Naive thymus-derived CD4-positive, alpha-beta T cell (primary cell): ENCODE results near the gene CORO1C. TPM values are rescaled to one million over a fixed set of nuclear protein-coding genes. Genes with fewer than 3 reads are reported as not detected.

Experiments
- ATAC-seq: fragments of 150-1000 bp; cut with Tn5 transposase; 2 replicates; pipeline ENCODE4 v1.10.0; 2021; ENCODE audit warnings: mild to moderate bottlenecking, moderate library complexity
- CTCF ChIA-PET: fragments of 350-600 bp; sonication (Branson Sonifier 250); formaldehyde crosslinking; loops from one replicate; lab custom pipeline; 2021; ENCODE audit warnings: antibody characterized with exemption; lab: Charles Lee
- POLR2A ChIA-PET: fragments of 350-600 bp; sonication (Branson Sonifier 250); formaldehyde crosslinking; loops from one replicate; lab custom pipeline; 2021; ENCODE audit warnings: antibody characterized with exemption, inconsistent platforms; lab: Charles Lee
- DNase-seq, 9 donors: peaks; one replicate each; pipeline versions ENCODE4 v3.0.0 to v3.0.0-alpha.2; 2020 to 2022; ENCODE audit warnings: mixed read lengths in 1 of 9
- H3K27ac ChIP-seq: one replicate; pipeline ENCODE4 v1.7.0; 2013; ENCODE audit warnings: mild to moderate bottlenecking, low read depth, low read length, moderate library complexity
- H3K27me3 ChIP-seq, 2 donors: one replicate each; pipeline ENCODE4 v1.7.0; 2013; ENCODE audit warnings: low read length in 2 of 2, mild to moderate bottlenecking in 2 of 2, moderate library complexity in 2 of 2; ENCODE audit not compliant: control insufficient read depth in 2 of 2, insufficient read depth in 2 of 2
- H3K36me3 ChIP-seq, 3 experiments: 1 replicate in 2 of 3; 2 replicates in 1 of 3; pipeline ENCODE4 v1.7.0; 2013; ENCODE audit warnings: low read length in 3 of 3, mild to moderate bottlenecking in 3 of 3, moderate library complexity in 1 of 3; ENCODE audit not compliant: insufficient read depth in 3 of 3, control insufficient read depth in 2 of 3
- H3K4me1 ChIP-seq, 2 donors: one replicate each; pipeline ENCODE4 v1.7.0; 2013; ENCODE audit warnings: low read length in 2 of 2, mild to moderate bottlenecking in 2 of 2, moderate library complexity in 1 of 2; ENCODE audit not compliant: control insufficient read depth in 2 of 2, insufficient read depth in 2 of 2
- H3K4me3 ChIP-seq: 2 replicates; pipeline ENCODE4 v1.7.0; 2013; ENCODE audit warnings: mild to moderate bottlenecking, low read length
- H3K9me3 ChIP-seq, 3 experiments: 1 replicate in 2 of 3; 2 replicates in 1 of 3; pipeline ENCODE4 v1.7.0; 2013; ENCODE audit warnings: low read length in 3 of 3; ENCODE audit not compliant: control insufficient read depth in 2 of 3
- H3K27ac Mint-ChIP-seq, 9 donors: one replicate each; pipeline ENCODE4 v1.8.0; 2020 to 2022; ENCODE audit warnings: mixed read lengths in 9 of 9, mild to moderate bottlenecking in 8 of 9, moderate library complexity in 5 of 9, inconsistent platforms in 2 of 9
- H3K27me3 Mint-ChIP-seq, 5 donors: one replicate each; pipeline ENCODE4 v1.8.0; 2021 to 2022; ENCODE audit warnings: mixed read lengths in 5 of 5, mild to moderate bottlenecking in 1 of 5
- H3K36me3 Mint-ChIP-seq, 5 donors: one replicate each; pipeline ENCODE4 v1.8.0; 2020 to 2022; ENCODE audit warnings: mixed read lengths in 5 of 5, mild to moderate bottlenecking in 3 of 5, inconsistent platforms in 1 of 5
- H3K4me1 Mint-ChIP-seq, 7 donors: one replicate each; pipeline ENCODE4 v1.8.0; 2020 to 2022; ENCODE audit warnings: mixed read lengths in 7 of 7, mild to moderate bottlenecking in 3 of 7, inconsistent platforms in 1 of 7
- H3K4me3 Mint-ChIP-seq, 10 donors: one replicate each; pipeline ENCODE4 v1.8.0; 2020 to 2022; ENCODE audit warnings: mild to moderate bottlenecking in 10 of 10, mixed read lengths in 10 of 10, moderate library complexity in 6 of 10, inconsistent platforms in 2 of 10
- H3K9me3 Mint-ChIP-seq, 11 donors: one replicate each; pipeline ENCODE4 v1.8.0; 2020 to 2022; ENCODE audit warnings: mixed read lengths in 11 of 11, mild to moderate bottlenecking in 4 of 11, inconsistent platforms in 1 of 11, moderate library complexity in 1 of 11
- intact Hi-C, 2 donors: fragments of 100-400 bp; cut with micrococcal nuclease; formaldehyde crosslinking; loops; one replicate each; pipeline ENCODE4 v1.15.1; 2023
- polyA plus RNA-seq, 2 donors: library from polyadenylated mRNA; unstranded; fragments of 300-500 nt; fragmentation: Illumina TruSeq; gene quantifications; one replicate each; pipeline ENCODE4 v1.2.3, GENCODE V29; 2021
- total RNA-seq, 6 experiments: library from RNA in 5 of 6; stranded (reverse) in 5 of 6; gene quantifications; 1 replicate in 5 of 6; 2 replicates in 1 of 6; pipeline ENCODE4 v1.2.3 and lab custom pipeline; 2021 to 2026

CORO1C gene
- total and polyA plus RNA-seq, 7 experiments from 2014 or later: 2.5 to 71.8 (median 8.9) TPM

DNA sequence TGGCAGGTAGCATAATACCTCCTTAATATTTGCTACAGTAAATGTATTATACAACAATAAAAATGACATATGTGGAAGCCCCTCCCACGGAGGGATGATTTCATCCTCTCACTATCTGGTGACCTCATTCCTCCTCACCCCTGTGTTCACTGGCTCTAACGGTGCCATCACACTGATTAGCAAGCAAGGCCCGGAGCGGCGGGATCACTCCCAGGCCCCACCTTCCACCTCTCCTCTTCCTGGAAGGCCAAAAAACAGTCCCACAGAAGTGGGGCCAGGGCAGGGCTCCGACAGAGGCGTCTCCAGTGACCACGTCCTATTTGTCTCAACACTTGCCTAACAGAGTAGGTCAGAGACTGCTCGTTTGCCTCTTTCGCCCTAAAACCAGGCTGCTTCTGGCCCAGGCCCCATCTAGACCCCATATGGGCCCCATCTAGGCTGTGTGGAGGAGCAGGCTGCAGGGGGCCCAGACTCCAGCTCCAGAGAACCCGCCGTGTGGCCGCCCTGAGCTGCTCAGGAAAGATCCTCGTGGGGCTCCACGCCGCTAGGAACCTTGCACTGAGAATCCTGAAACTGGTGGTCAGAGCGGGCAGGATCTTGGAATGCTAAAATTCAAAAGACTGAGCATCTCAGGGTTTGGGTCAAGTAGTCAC, 101.4 kb downstream of the CORO1C start:
- DNase-seq: peak in 7 of 9 donors; percentile 34 to 87 (median 56)
- Histone ChIP-seq H3K4me1 (peaks cover 55 to 75% of the 10 kb centered on the region in 2 donors), H3K9me3 (no peaks in the 10 kb centered on the region), H3K4me3 (peak overlapping the region; percentile 50), H3K27me3 (no peaks in the 10 kb centered on the region), H3K36me3 (peaks cover 0 to 36% (median 9%) of the 10 kb centered on the region in 3 experiments), H3K27ac (peak overlapping the region; percentile 89)
- intact Hi-C loops: loop anchor here (1.0 to 10.0 kb wide), 6 partner anchors 67 to 1535 kb away; partner anchors contain the start of genes CRY1 (in 1 of the 2), FICD (in 1 of the 2), GLTP (in 1 of the 2) and ISCU (in 1 of the 2)
- peak overlapping the region; percentile 82 to 100 (median 97) for H3K27ac Mint-ChIP-seq
- POLR2A ChIA-PET: interaction anchor here (1.0 to 12.6 kb wide), 4 partner anchors 14 to 64 kb away, joined by 3 to 200 read pairs (median 70); partner anchors contain the start of genes ISCU and SART3
- H3K4me1 Mint-ChIP-seq: peaks cover 49 to 74% (median 70%) of the 10 kb centered on the region in 7 donors
- peak; percentile 53 for ATAC-seq
- CTCF ChIA-PET: interaction anchor here (1.0 to 10.6 kb wide), 5 partner anchors 11 to 173 kb away, joined by 3 to 149 read pairs (median 3); no protein-coding TSS in a partner anchor
- H3K9me3 Mint-ChIP-seq: peaks cover 0 to 4% (median 0%) of the 10 kb centered on the region in 11 donors
- peaks cover 10 to 60% (median 13%) of the 10 kb centered on the region in 5 donors for H3K36me3 Mint-ChIP-seq
- H3K4me3 Mint-ChIP-seq: peak overlapping the region; percentile 90 to 100 (median 99)
- no peaks in the 10 kb centered on the region for H3K27me3 Mint-ChIP-seq

DNA sequence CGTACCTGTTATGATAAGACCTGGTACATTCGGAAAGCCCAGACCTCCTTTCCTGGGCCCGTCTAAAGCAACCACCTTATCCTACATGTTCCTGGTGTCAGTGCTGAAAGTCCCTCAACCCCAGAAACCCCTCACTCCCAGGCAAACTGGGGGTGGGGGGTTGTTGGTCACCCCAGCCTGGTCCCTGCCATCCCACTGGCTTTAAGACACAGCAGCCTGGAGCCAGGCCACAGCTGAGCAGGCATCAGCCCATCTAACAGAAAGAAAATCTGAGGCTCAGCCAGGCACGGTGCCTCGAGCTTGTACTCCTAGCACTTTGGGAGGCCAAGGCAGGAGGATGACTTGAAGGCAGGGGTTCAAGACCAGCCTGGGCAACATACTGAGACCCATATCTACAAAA, 102.2 kb downstream of the CORO1C start:
- H3K4me3 Mint-ChIP-seq: peak overlapping the region; percentile 90 to 100 (median 99)
- peak overlapping the region; percentile 82 to 100 (median 97) for H3K27ac Mint-ChIP-seq
- POLR2A ChIA-PET: interaction anchor here (11.1 to 12.6 kb wide), 2 partner anchors 13 to 63 kb away, joined by 132 to 200 read pairs; partner anchors contain the start of genes ISCU and SART3
- peaks cover 44 to 73% (median 68%) of the 10 kb centered on the region in 7 donors for H3K4me1 Mint-ChIP-seq
- intact Hi-C loops: loop anchor here in 1 of 2 donors (1.0 to 2.0 kb wide), 3 partner anchors 66 to 470 kb away; partner anchors contain the start of gene ISCU
- H3K36me3 Mint-ChIP-seq: peaks cover 10 to 61% (median 14%) of the 10 kb centered on the region in 5 donors
- DNase-seq (no peak), ATAC-seq (no peak)
- H3K9me3 Mint-ChIP-seq: peaks cover 0 to 4% (median 0%) of the 10 kb centered on the region in 11 donors
- peak overlapping the region; percentile 50 for H3K4me3 ChIP-seq
- CTCF ChIA-PET: interaction anchor here (1.0 to 10.6 kb wide), 2 partner anchors 10 to 17 kb away, joined by 4 to 149 read pairs; no protein-coding TSS in a partner anchor
- H3K4me1 ChIP-seq: peaks cover 47 to 68% of the 10 kb centered on the region in 2 donors
- no peaks in the 10 kb centered on the region for H3K27me3 Mint-ChIP-seq
- H3K27me3 ChIP-seq: no peaks in the 10 kb centered on the region
- H3K27ac ChIP-seq: peak overlapping the region; percentile 89
- peaks cover 0 to 42% (median 9%) of the 10 kb centered on the region in 3 experiments for H3K36me3 ChIP-seq
- no peaks in the 10 kb centered on the region for H3K9me3 ChIP-seq

DNA sequence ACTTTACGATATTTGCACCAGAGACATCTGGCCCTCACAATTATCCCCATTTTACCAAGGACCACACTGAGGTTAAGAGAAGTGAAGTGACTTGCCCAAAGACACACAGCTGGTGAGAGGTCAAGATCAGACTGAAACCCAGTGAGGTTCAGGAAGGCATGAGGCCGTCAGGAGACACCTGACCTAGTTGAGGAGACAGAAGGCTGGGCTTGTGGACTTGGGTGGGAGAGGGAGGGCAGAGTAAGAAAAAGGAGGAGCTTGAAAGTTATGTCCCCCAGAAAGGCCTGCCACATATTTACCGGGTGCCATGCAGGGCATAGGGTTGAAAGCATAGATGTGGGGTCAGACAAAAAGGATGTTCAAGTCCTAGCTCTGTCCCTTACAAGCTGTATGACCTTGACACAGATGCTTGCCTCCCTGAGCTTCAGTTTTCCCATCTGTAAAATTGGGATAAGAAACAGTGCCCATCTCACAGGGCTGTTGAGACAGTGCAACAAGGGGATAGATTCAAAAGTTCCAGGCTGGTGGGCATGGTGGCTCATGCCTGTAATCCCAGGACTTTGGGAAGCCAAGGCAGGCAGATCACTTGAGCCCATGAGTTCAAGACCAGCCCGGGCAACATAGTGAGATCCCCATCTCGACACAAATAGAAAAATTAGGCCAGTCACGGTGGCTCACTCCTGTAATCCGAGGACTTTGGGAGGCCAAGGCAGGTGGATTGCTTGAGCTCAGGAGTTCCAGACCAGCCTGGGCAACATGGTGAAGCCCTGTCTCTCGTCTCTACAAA, 104.0 kb downstream of the CORO1C start:
- no peak for ATAC-seq
- Mint-ChIP-seq H3K9me3 (peaks cover 0 to 4% (median 0%) of the 10 kb centered on the region in 11 donors), H3K27ac (peak overlapping the region; percentile 76 to 100 (median 93)), H3K27me3 (no peaks in the 10 kb centered on the region), H3K4me3 (peak overlapping the region; percentile 47 to 100 (median 68)), H3K36me3 (peaks cover 13 to 65% (median 19%) of the 10 kb centered on the region in 5 donors), H3K4me1 (peaks cover 46 to 83% (median 75%) of the 10 kb centered on the region in 7 donors)
- CTCF ChIA-PET: interaction anchor here (0.6 to 10.6 kb wide), 5 partner anchors 9 to 230 kb away, joined by 3 to 149 read pairs (median 5); partner anchors contain the start of gene SSH1
- peak overlapping the region; percentile 89 for H3K27ac ChIP-seq
- peaks cover 51 to 77% of the 10 kb centered on the region in 2 donors for H3K4me1 ChIP-seq
- no peak for DNase-seq
- H3K36me3 ChIP-seq: peaks cover 11 to 55% (median 21%) of the 10 kb centered on the region in 3 experiments
- no peaks in the 10 kb centered on the region for H3K9me3 ChIP-seq
- H3K27me3 ChIP-seq: no peaks in the 10 kb centered on the region
- no peak overlapping the region for H3K4me3 ChIP-seq
- POLR2A ChIA-PET: interaction anchor here (0.7 to 12.6 kb wide), 6 partner anchors 11 to 482 kb away, joined by 3 to 132 read pairs (median 4); no protein-coding TSS in a partner anchor
- intact Hi-C loops: no loop called here

DNA sequence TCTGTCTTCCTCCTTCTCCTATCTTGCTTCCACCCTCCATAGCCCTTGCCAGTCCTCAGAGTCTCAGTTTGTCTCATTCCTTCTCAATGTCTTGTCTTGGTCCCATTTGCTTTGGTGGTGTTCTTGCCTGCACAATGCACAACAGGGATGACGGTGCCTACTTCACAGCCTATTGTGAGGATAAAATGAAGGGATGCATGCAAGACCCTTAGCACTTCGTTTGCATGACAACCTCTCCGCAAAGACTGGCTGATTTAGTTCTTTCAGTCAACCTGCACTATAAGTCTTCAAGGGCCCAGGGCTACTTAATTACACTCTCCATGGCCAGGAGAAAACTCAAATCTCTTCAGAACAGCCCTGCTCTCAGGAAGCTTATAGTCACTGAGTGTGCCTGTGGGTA, 106.1 kb downstream of the CORO1C start:
- Histone ChIP-seq H3K27me3 (no peaks in the 10 kb centered on the region), H3K4me3 (no peak overlapping the region), H3K4me1 (peaks cover 46 to 68% of the 10 kb centered on the region in 2 donors), H3K36me3 (peaks cover 20 to 76% (median 32%) of the 10 kb centered on the region in 3 experiments), H3K9me3 (no peaks in the 10 kb centered on the region), H3K27ac (peak overlapping the region; percentile 89)
- POLR2A ChIA-PET: interaction anchor here (0.6 kb wide), 1 partner anchor 96 kb away, joined by 3 read pairs; no protein-coding TSS in a partner anchor
- peaks cover 36 to 81% (median 69%) of the 10 kb centered on the region in 7 donors for H3K4me1 Mint-ChIP-seq
- H3K9me3 Mint-ChIP-seq: peaks cover 0 to 1% (median 0%) of the 10 kb centered on the region in 11 donors
- peak overlapping the region in 5 of 10 donors; percentile 0 to 22 (median 3) for H3K4me3 Mint-ChIP-seq
- ATAC-seq (no peak), DNase-seq (no peak)
- peaks cover 10 to 58% (median 25%) of the 10 kb centered on the region in 5 donors for H3K36me3 Mint-ChIP-seq
- no peaks in the 10 kb centered on the region for H3K27me3 Mint-ChIP-seq
- intact Hi-C loops: no loop called here
- H3K27ac Mint-ChIP-seq: peak overlapping the region; percentile 34 to 96 (median 77)
- CTCF ChIA-PET: no interaction called here

DNA sequence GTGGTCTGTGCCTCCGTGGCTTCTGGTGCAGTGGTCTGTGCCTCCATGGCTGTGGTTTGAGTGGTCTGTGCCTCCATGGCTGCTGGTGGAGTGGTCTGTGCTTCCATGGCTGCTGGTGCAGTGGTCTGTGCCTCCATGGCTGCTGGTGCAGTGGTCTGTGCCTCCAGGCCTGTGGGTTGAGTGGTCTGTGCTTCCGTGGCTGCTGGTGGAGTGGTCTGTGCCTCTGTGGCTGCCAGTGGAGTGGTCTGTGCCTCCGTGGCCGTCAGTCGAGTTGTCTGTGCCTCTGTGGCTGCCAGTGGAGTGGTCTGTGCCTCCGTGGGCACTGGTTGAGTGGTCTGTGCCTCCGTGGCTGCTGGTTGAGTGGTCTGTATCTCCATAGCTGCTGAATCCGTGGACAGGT, 107.7 kb downstream of the CORO1C start:
- Histone ChIP-seq H3K9me3 (no peaks in the 10 kb centered on the region), H3K4me1 (peaks cover 33 to 53% of the 10 kb centered on the region in 2 donors), H3K36me3 (peaks cover 20 to 78% (median 36%) of the 10 kb centered on the region in 3 experiments), H3K27ac (peak overlapping the region; percentile 61), H3K27me3 (no peaks in the 10 kb centered on the region), H3K4me3 (no peak overlapping the region)
- ATAC-seq: no peak
- Mint-ChIP-seq H3K9me3 (peaks cover 0 to 2% (median 0%) of the 10 kb centered on the region in 11 donors), H3K27ac (peak overlapping the region in 5 of 9 donors; percentile 36 to 93 (median 78)), H3K36me3 (peaks cover 10 to 53% (median 25%) of the 10 kb centered on the region in 5 donors), H3K27me3 (no peaks in the 10 kb centered on the region), H3K4me3 (peak overlapping the region in 1 of 10 donors; percentile 32), H3K4me1 (peaks cover 40 to 83% (median 69%) of the 10 kb centered on the region in 7 donors)
- DNase-seq: no peak
- POLR2A ChIA-PET: no interaction called here
- CTCF ChIA-PET: interaction anchor here (0.8 kb wide), 1 partner anchor 53 kb away, joined by 3 read pairs; no protein-coding TSS in a partner anchor
- intact Hi-C loops: no loop called here
